HUDEP-2 (cell line): Measurements from ENCODE around the gene BOLA3.
"Not testable (repeated sequence)": the region's sequence is repeated elsewhere in the genome, so short reads cannot be mapped to it uniquely, and the experiment has no call there.

Source experiments
- DNase-seq, 76 experiments: peaks; one replicate each; lab custom pipeline; 2025; ENCODE audit not compliant: unreplicated experiment in 76 of 76; lab: John Stamatoyannopoulos, UW

The BOLA3 gene

GRCh38 chr2:74105413-74105812, 42.3 kb downstream of the BOLA3 start:
- no peak for DNase-seq

GRCh38 chr2:74104839-74105238, 42.9 kb downstream of the BOLA3 start:
- no peak for DNase-seq

- no peak for DNase-seq
Observed at GRCh38 chr2:74103763-74104162, 43.9 kb downstream of the BOLA3 start.

GRCh38 chr2:74102516-74102915, 45.2 kb downstream of the BOLA3 start:
- no peak for DNase-seq

GRCh38 chr2:74101574-74102300, 46.0 kb downstream of the BOLA3 start:
- DNase-seq, result no peak

GRCh38 chr2:74100254-74101216, 47.2 kb downstream of the BOLA3 start:
- no peak for DNase-seq

GRCh38 chr2:74099835-74100234, 47.9 kb downstream of the BOLA3 start:
- peak in 63 of 76 experiments; percentile 6 to 76 (median 50) for DNase-seq

GRCh38 chr2:74099271-74099670, 48.4 kb downstream of the BOLA3 start:
- no peak for DNase-seq

- peak in 7 of 76 experiments; percentile 2 to 22 (median 19) for DNase-seq
Observed at GRCh38 chr2:74097574-74097973, 50.1 kb downstream of the BOLA3 start.

- no peak for DNase-seq
Observed at GRCh38 chr2:74096052-74096451, 51.7 kb downstream of the BOLA3 start.

- no peak for DNase-seq
Observed at GRCh38 chr2:74095632-74096031, 52.1 kb downstream of the BOLA3 start.

GRCh38 chr2:74094291-74094690, 53.4 kb downstream of the BOLA3 start:
- DNase-seq, result no peak

GRCh38 chr2:74093840-74094239, 53.9 kb downstream of the BOLA3 start:
- no peak for DNase-seq

GRCh38 chr2:74093426-74093825, 54.3 kb downstream of the BOLA3 start:
- no peak for DNase-seq

- no peak for DNase-seq
Observed at GRCh38 chr2:74092275-74092674, 55.4 kb downstream of the BOLA3 start.

GRCh38 chr2:74091391-74091790, 56.3 kb downstream of the BOLA3 start:
- DNase-seq, result no peak

GRCh38 chr2:74089816-74090745, 57.6 kb downstream of the BOLA3 start:
- no peak for DNase-seq

GRCh38 chr2:74088676-74089075, 59.0 kb downstream of the BOLA3 start:
- DNase-seq, result not testable (repeated sequence)

GRCh38 chr2:74087696-74088095, 60.0 kb downstream of the BOLA3 start:
- no peak for DNase-seq

GRCh38 chr2:74086021-74086420, 61.7 kb downstream of the BOLA3 start:
- no peak for DNase-seq
